GM19240 (cell line): ENCODE measurements around the gene LHFPL6.

Source experiments
- DNase-seq: peaks from one replicate; pipeline ENCODE4 v3.0.0; 2011; ENCODE audit warnings: low spot score; ENCODE audit not compliant: insufficient read length

Gene LHFPL6

GRCh38 chr13:39474600-39474999 lies 128.4 kb downstream of the LHFPL6 start:
- no peak for DNase-seq

- no peak for DNase-seq
Observed at GRCh38 chr13:39469676-39470075, 133.3 kb downstream of the LHFPL6 start.

GRCh38 chr13:39468306-39468705 lies 134.7 kb downstream of the LHFPL6 start:
- DNase-seq = no peak

GRCh38 chr13:39463611-39464010 lies 139.4 kb downstream of the LHFPL6 start:
- DNase-seq = no peak

- no peak for DNase-seq
Observed at GRCh38 chr13:39462906-39463305, 140.1 kb downstream of the LHFPL6 start.

GRCh38 chr13:39462428-39462827 lies 140.6 kb downstream of the LHFPL6 start:
- DNase-seq = no peak

GRCh38 chr13:39461685-39462266 lies 141.2 kb downstream of the LHFPL6 start:
- DNase-seq = no peak

- no peak for DNase-seq
Observed at GRCh38 chr13:39457274-39457673, 145.7 kb downstream of the LHFPL6 start.

- DNase-seq = no peak
Observed at GRCh38 chr13:39455521-39456175, 147.3 kb downstream of the LHFPL6 start.

GRCh38 chr13:39452834-39453233 lies 150.2 kb downstream of the LHFPL6 start:
- DNase-seq = no peak

GRCh38 chr13:39452417-39452816 lies 150.6 kb downstream of the LHFPL6 start:
- no peak for DNase-seq

- DNase-seq = no peak
Observed at GRCh38 chr13:39451860-39452301, 151.1 kb downstream of the LHFPL6 start.

GRCh38 chr13:39451301-39451700 lies 151.7 kb downstream of the LHFPL6 start:
- DNase-seq = no peak

GRCh38 chr13:39450176-39450575 lies 152.8 kb downstream of the LHFPL6 start:
- DNase-seq = no peak

- no peak for DNase-seq
Observed at GRCh38 chr13:39448834-39449233, 154.2 kb downstream of the LHFPL6 start.

- no peak for DNase-seq
Observed at GRCh38 chr13:39446865-39447264, 156.1 kb downstream of the LHFPL6 start.

GRCh38 chr13:39444866-39445265 lies 158.1 kb downstream of the LHFPL6 start:
- DNase-seq = no peak

GRCh38 chr13:39433651-39434050 lies 169.3 kb downstream of the LHFPL6 start:
- DNase-seq = no peak

- DNase-seq = no peak
Observed at GRCh38 chr13:39432196-39432595, 170.8 kb downstream of the LHFPL6 start.

GRCh38 chr13:39422845-39423565 lies 180.0 kb downstream of the LHFPL6 start:
- no peak for DNase-seq

- DNase-seq = no peak
Observed at GRCh38 chr13:39419876-39420275, 183.1 kb downstream of the LHFPL6 start.

- DNase-seq = no peak
Observed at GRCh38 chr13:39419068-39419467, 183.9 kb downstream of the LHFPL6 start.

- DNase-seq = no peak
Observed at GRCh38 chr13:39418424-39418823, 184.6 kb downstream of the LHFPL6 start.
